ENCODE measurements around the gene HPS1.
"Not testable (repeated sequence)": the region's sequence is repeated elsewhere in the genome, so short reads cannot be mapped to it uniquely, and the experiment has no call there.

The HPS1 gene

GRCh38 chr10:98384531-98385133 lies 62.1 kb downstream of the HPS1 start:
- DNase-seq: no peak

- DNase-seq: no peak
Measured at GRCh38 chr10:98383869-98384268, 62.9 kb downstream of the HPS1 start.

- DNase-seq: not testable (repeated sequence)
Measured at GRCh38 chr10:98383134-98383667, 63.5 kb downstream of the HPS1 start.

- no peak for DNase-seq
Measured at GRCh38 chr10:98382691-98383101, 64.0 kb downstream of the HPS1 start.

GRCh38 chr10:98380493-98381339 lies 66.0 kb downstream of the HPS1 start:
- DNase-seq: no peak

DNA sequence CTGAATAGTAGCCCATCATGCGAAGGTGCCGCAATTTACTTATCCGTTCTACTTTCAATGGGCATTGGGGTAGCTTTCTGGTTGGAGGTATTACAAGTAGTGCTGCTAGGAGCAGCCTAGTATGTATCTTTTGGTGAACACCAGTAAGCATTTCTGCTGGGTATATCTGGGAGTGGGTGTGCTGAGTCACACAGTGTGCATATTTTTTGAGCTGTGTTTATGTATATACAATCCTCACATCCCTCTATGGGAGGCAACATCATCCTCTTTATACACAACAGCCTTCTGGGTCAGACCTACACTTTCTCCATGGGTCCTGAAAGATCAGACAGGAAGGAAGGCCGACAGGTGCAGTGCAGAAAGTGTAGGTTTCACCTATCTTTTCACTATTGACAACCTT lies 68.0 kb downstream of the HPS1 start:
- DNase-seq: no peak

DNA sequence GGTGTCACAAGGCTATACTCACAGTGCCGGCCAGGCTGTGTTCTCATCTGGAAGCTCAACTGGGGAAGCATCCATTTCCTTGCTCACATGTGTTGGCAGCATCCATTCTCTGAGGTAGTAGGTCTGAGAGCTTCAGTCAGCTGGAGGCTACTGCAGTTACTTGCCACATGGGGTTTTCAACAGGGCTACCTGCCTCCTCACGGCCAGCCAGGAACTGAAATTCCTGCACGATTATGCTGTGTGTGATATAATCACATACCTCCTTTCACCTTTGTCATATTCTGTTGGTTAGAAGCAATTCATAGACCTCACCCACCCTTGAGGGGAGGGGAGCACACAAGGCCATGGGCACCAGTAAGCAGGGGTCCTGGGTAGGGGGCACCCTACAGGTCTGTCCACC lies 69.2 kb downstream of the HPS1 start:
- DNase-seq: no peak

GRCh38 chr10:98377001-98377400 lies 69.7 kb downstream of the HPS1 start:
- no peak for DNase-seq

- no peak for DNase-seq
Measured at GRCh38 chr10:98376485-98376884, 70.2 kb downstream of the HPS1 start.

GRCh38 chr10:98374217-98374985 lies 72.3 kb downstream of the HPS1 start:
- DNase-seq: no peak

GRCh38 chr10:98373260-98374040 lies 73.3 kb downstream of the HPS1 start:
- DNase-seq: no peak

DNA sequence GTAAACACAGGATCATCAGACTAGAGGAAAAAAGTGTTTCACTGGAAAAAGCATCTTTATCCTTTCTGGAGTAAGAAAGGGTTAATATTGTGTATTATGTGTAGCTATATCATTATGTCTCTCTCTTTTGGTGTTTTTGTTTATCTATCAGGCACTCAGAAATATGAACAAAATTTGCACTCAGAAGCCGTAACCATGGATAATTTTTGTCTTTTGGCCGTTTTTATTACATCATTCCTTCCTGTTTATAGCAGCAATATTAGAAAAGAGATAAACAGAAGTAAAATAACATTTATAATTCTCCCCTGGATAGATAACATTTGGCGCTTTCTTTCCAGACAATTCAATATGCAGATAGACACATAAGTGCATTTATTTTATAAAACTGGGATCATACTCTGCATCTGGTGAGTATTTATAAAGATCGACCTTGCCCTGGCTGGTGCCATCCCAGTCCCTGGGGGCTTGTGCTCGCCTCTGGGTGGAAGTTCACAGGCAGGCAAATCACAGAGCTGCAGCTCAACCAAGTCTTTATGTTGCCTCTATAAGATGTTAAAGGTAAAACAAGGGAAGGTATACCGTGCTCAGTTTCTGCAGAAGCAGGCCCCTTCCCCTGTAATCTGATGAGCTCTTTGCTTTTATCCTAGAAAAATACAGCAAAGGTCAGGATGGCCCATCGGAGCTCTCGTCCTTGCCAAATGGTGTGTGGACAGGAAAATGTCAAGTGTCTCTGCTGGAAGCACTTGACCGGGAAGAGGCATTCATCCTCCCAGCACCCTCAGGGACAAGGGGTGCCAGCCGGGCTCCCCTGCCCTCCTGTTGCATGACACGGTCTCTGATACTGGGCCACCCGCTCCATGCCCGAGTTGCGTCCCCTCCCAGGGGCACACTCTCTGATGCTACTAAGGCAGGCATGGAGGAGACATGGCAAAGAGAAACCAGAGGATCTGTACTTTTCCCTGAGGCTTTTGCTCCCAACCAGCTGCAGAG lies 75.6 kb downstream of the HPS1 start:
- no peak for DNase-seq

GRCh38 chr10:98369801-98370200 lies 76.9 kb downstream of the HPS1 start:
- no peak for DNase-seq

DNA sequence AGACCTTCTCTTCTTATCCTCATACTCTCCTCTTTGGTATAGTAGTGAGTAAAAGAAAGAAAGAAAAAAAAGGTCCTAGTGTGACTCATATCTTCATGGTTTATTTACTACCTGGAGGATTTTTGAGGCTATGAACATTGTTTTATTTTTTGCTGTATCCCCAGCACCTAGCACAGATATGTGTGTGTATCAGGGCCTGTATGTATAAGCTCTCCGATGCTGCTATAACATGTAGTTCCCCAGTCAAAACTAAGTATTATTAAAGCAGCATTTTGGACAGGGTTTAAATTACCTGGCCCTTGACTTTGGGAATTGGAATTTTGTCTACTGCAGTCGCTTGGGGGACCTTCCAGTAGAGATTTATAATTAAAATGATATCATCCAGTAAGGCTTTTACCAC lies 78.1 kb downstream of the HPS1 start:
- no peak for DNase-seq

GRCh38 chr10:98367604-98368451 lies 78.9 kb downstream of the HPS1 start:
- DNase-seq: no peak

Data from NCI-H526 treated with DMSO at 0.1 percent for 48 hours (cell line).